A549 (cell line): ENCODE measurements around the gene SPNS2. TPM values are rescaled to one million over a fixed set of nuclear protein-coding genes. Genes with fewer than 3 reads are reported as not detected.

Source experiments
- ATAC-seq, 2 experiments: fragments of 200-7000 bp in 1 of 2; fragments of >200 bp in 1 of 2; cut with Nextera tagmentation in 1 of 2; cut with Tn5 transposase in 1 of 2; 3 replicates each; pipeline versions ENCODE4 v1.8.0 to v1.9.1; 2018 to 2020; ENCODE audit warnings: mild to moderate bottlenecking in 1 of 2, moderate library complexity in 1 of 2
- CTCF ChIA-PET: fragments of 300-600 bp; sonication (Branson Sonifier 250); formaldehyde crosslinking; extraction: SDS; loops from one replicate; lab custom pipeline; 2021; ENCODE audit warnings: antibody characterized with exemption, inconsistent platforms; lab: Yijun Ruan, JAX
- POLR2A ChIA-PET: fragments of 350-600 bp; formaldehyde crosslinking; extraction: SDS; loops from one replicate; lab custom pipeline; 2021; ENCODE audit warnings: antibody characterized with exemption, inconsistent platforms; lab: Yijun Ruan, JAX
- DNase-seq, 2 experiments: peaks; one replicate each; pipeline versions ENCODE4 v3.0.0 to v3.0.0-alpha.2; 2011 to 2016; ENCODE audit warnings: low read depth in 1 of 2, low spot score in 1 of 2
- FAIRE-seq: peaks from 2 replicates; lab custom pipeline; 2011; peaks lifted over from hg19 to GRCh38; lab: Jason Lieb, UNC
- H3K27ac ChIP-seq, 2 experiments: fragments of >200 bp; sonication (Bioruptor Twin); formaldehyde crosslinking; 3 replicates each; pipeline ENCODE4 v1.5.1; 2016 to 2017
- H3K4me1 ChIP-seq: fragments of >200 bp; sonication (Bioruptor Twin); formaldehyde crosslinking; 3 replicates; pipeline ENCODE4 v1.6.1; 2016
- H3K4me2 ChIP-seq: fragments of >200 bp; sonication (Bioruptor Twin); formaldehyde crosslinking; 3 replicates; pipeline ENCODE4 v1.6.1; 2016
- H3K4me3 ChIP-seq: fragments of >200 bp; sonication (Bioruptor Twin); formaldehyde crosslinking; 3 replicates; pipeline ENCODE4 v1.5.1; 2016
- H3K9me3 ChIP-seq: fragments of >200 bp; sonication (Bioruptor Twin); formaldehyde crosslinking; 3 replicates; pipeline ENCODE4 v1.6.1; 2016
- CBX8 ChIP-seq: fragments of 200-600 bp; sonication (generic); IDR thresholded peaks from 2 replicates; pipeline ENCODE4 v1.6.1; 2016
- CEBPB ChIP-seq, 2 experiments: fragments of >200 bp in 1 of 2; sonication (Bioruptor Twin) in 1 of 2; formaldehyde crosslinking in 1 of 2; IDR thresholded peaks; 2 replicates each; pipeline ENCODE4 v1.6.1; 2012 to 2016
- CHD4 ChIP-seq: fragments of 200-600 bp; sonication (generic); IDR thresholded peaks from 2 replicates; pipeline ENCODE4 v1.6.1; 2016; ENCODE audit warnings: antibody characterized with exemption, mild to moderate bottlenecking, borderline replicate concordance
- EP300 ChIP-seq, 2 experiments: fragments of >200 bp; sonication (Bioruptor Twin); formaldehyde crosslinking; IDR thresholded peaks; 2 replicates in 1 of 2; 3 replicates in 1 of 2; pipeline ENCODE4 v1.6.1; 2016 to 2017
- ESRRA ChIP-seq: fragments of 150-350 bp; IDR thresholded peaks from 2 replicates; pipeline ENCODE4 v1.6.1; 2014; ENCODE audit warnings: mild to moderate bottlenecking, low read length, borderline replicate concordance
- FOXS1 ChIP-seq: fragments of 250-450 bp; sonication (Bioruptor Pico); IDR thresholded peaks from 2 replicates; pipeline ENCODE4 v1.5.0; 2020; ENCODE audit warnings: mild to moderate bottlenecking, moderate library complexity
- GATA3 ChIP-seq: IDR thresholded peaks from 2 replicates; pipeline ENCODE4 v1.6.1; 2012; ENCODE audit warnings: borderline replicate concordance
- HDAC2 ChIP-seq: fragments of 200-600 bp; sonication (generic); IDR thresholded peaks from 2 replicates; pipeline ENCODE4 v1.6.1; 2016
- HEYL ChIP-seq: fragments of 250-450 bp; sonication (Bioruptor Pico); IDR thresholded peaks from 2 replicates; pipeline ENCODE4 v1.8.0; 2021; ENCODE audit warnings: mild to moderate bottlenecking, moderate library complexity
- HOXB13 ChIP-seq: fragments of 250-450 bp; sonication (Bioruptor Pico); IDR thresholded peaks from 2 replicates; pipeline ENCODE4 v1.5.0; 2020; ENCODE audit warnings: low read depth, mild to moderate bottlenecking, moderate library complexity
- HOXB5 ChIP-seq: fragments of 250-450 bp; sonication (Bioruptor Pico); IDR thresholded peaks from 2 replicates; pipeline ENCODE4 v1.5.0; 2020; ENCODE audit warnings: mild to moderate bottlenecking, moderate library complexity
- KDM1A ChIP-seq: fragments of 200-600 bp; sonication (generic); IDR thresholded peaks from 2 replicates; pipeline ENCODE4 v1.6.1; 2016; ENCODE audit warnings: low read depth, mild to moderate bottlenecking
- MAZ ChIP-seq: fragments of 150-350 bp; IDR thresholded peaks from 2 replicates; pipeline ENCODE4 v1.6.1; 2014; ENCODE audit warnings: antibody characterized with exemption, low read depth, low read length, borderline replicate concordance
- NFE2L2 ChIP-seq: fragments of 150-350 bp; conservative IDR thresholded peaks from 2 replicates; pipeline ENCODE4 v1.6.1; 2014; ENCODE audit warnings: low read length
- NR3C1 ChIP-seq: fragments of >200 bp; sonication (Bioruptor Twin); formaldehyde crosslinking; IDR thresholded peaks from 3 replicates; pipeline ENCODE4 v1.6.1; 2017
- PHF8 ChIP-seq: fragments of 200-600 bp; sonication (generic); IDR thresholded peaks from 2 replicates; pipeline ENCODE4 v1.6.1; 2016; ENCODE audit warnings: low read depth, mild to moderate bottlenecking, antibody characterized with exemption, moderate library complexity, borderline replicate concordance
- POLR2AphosphoS2 ChIP-seq: conservative IDR thresholded peaks from 2 replicates; pipeline ENCODE4 v1.6.1; 2012; ENCODE audit warnings: low read length, improper control_type of control experiment, inconsistent platforms
- RAD21 ChIP-seq, 2 experiments: fragments of >200 bp in 1 of 2; sonication (Bioruptor Twin) in 1 of 2; formaldehyde crosslinking in 1 of 2; IDR thresholded peaks in 1 of 2; conservative IDR thresholded peaks in 1 of 2; 2 replicates in 1 of 2; 3 replicates in 1 of 2; pipeline ENCODE4 v1.6.1; 2012 to 2018; ENCODE audit warnings: inconsistent platforms in 1 of 2
- RARB ChIP-seq: fragments of 250-450 bp; sonication (Bioruptor Pico); IDR thresholded peaks from 2 replicates; pipeline ENCODE4 v1.8.0; 2021; ENCODE audit warnings: mild to moderate bottlenecking, moderate library complexity
- RNF2 ChIP-seq: fragments of 200-600 bp; sonication (generic); IDR thresholded peaks from 2 replicates; pipeline ENCODE4 v1.6.1; 2016; ENCODE audit warnings: low read depth, mild to moderate bottlenecking, antibody characterized with exemption, moderate library complexity, borderline replicate concordance
- SMC3 ChIP-seq: fragments of >200 bp; sonication (Bioruptor Twin); formaldehyde crosslinking; IDR thresholded peaks from 3 replicates; pipeline ENCODE4 v1.6.1; 2018; ENCODE audit warnings: inconsistent platforms
- ZNF302 ChIP-seq: fragments of 250-450 bp; sonication (Bioruptor Pico); IDR thresholded peaks from 2 replicates; pipeline ENCODE4 v1.9.0; 2021; ENCODE audit warnings: inconsistent platforms, mild to moderate bottlenecking, moderate library complexity
- WGBS: methylation state at CpG from one replicate; pipeline ENCODE4 v1.1.6; 2017; ENCODE audit errors: missing lambda C conversion rate; 5-methylcytosine and 5-hydroxymethylcytosine counted together
- polyA plus RNA-seq, 4 experiments: library from polyadenylated mRNA; depleted of rRNA in 3 of 4; stranded (reverse); fragments of >200 nt; fragmentation: RNase III in 1 of 4; extraction: RNeasy Plus Mini Kit Qiagen cat#74134 plus additional on column Dnase treatment in 1 of 4; gene quantifications; 2 replicates in 3 of 4; 3 replicates in 1 of 4; pipeline ENCODE4 v1.2.3, GENCODE V29; 2011 to 2017
- TF ChIP-seq, protein P1 (sequence below): IDR thresholded peaks from 2 replicates; pipeline ENCODE4 v1.6.1; 2012; ENCODE audit warnings: low read depth, borderline replicate concordance
- TF ChIP-seq, protein P2 (sequence below): fragments of >200 bp; sonication (Bioruptor Twin); formaldehyde crosslinking; IDR thresholded peaks from 3 replicates; pipeline ENCODE4 v1.6.1; 2016
- TF ChIP-seq, protein P3 (sequence below): fragments of 450-650 bp; IDR thresholded peaks from 2 replicates; pipeline ENCODE4 v1.6.1; 2014; ENCODE audit warnings: antibody characterized with exemption
- TF ChIP-seq, protein P4 (sequence below): fragments of >200 bp; sonication (Bioruptor Twin); formaldehyde crosslinking; IDR thresholded peaks from 3 replicates; pipeline ENCODE4 v1.5.1; 2016
- TF ChIP-seq, protein P5 (sequence below): fragments of >200 bp; sonication (Bioruptor Twin); formaldehyde crosslinking; IDR thresholded peaks from 2 replicates; pipeline ENCODE4 v1.6.1; 2016
- TF ChIP-seq, protein P6 (sequence below): fragments of 250-450 bp; sonication (Bioruptor Pico); IDR thresholded peaks from 2 replicates; pipeline ENCODE4 v1.5.0; 2020; ENCODE audit warnings: low read depth, mild to moderate bottlenecking, moderate library complexity

SPNS2 gene
- polyA plus RNA-seq, 2 of the 4 experiments (the other 2 are of a cell fraction), result 0.27 to 0.46 TPM

DNA sequence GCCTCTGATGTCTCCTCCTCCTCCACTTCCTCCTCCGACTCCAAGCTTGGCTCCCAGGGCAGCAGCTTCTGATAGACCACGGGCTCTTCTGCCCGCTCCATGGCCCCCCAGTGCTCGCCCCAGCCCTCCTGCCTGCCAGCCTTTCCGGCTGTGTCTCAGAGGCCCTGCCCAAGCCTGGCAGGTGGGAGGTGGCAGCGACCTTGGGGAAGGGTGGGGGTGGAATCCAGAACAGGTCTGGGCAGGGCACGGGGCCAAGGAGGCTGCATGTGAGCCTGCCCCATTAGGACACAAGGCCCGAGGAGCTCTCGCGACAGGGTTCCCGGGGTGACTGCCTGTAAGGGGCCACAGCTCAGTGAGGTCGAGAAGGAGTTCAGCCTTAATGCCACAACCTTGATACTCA lies 61.7 kb downstream of the SPNS2 start, which contains the start of gene GGT6:
GGT6 (minus strand) TSS at position 157 of the 400 bp plus-strand sequence; CDS start at position 101, 56 bp downstream.
- POLR2A ChIA-PET, result no interaction called here
- CTCF ChIA-PET, result interaction anchor here (0.7 to 1.6 kb wide), 6 partner anchors 10 to 88 kb away, joined by 3 to 5 read pairs (median 4); no protein-coding TSS in a partner anchor
- DNase-seq (no peak), ATAC-seq (no peak), FAIRE-seq (no peak)
- WGBS, result 83% methylated on average over 11 of the region's 12 CpGs
- no peaks in the 10 kb centered on the region for H3K9me3 ChIP-seq
- peaks cover 5% of the 10 kb centered on the region for H3K4me1 ChIP-seq
- TF ChIP-seq, protein P1, sequence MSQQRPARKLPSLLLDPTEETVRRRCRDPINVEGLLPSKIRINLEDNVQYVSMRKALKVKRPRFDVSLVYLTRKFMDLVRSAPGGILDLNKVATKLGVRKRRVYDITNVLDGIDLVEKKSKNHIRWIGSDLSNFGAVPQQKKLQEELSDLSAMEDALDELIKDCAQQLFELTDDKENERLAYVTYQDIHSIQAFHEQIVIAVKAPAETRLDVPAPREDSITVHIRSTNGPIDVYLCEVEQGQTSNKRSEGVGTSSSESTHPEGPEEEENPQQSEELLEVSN, result no peak
- no peak for TF ChIP-seq CHD4
- no peak for TF ChIP-seq HEYL
- TF ChIP-seq HDAC2, result no peak
- TF ChIP-seq HOXB5, result no peak
- no peak for TF ChIP-seq NFE2L2
- no peak for TF ChIP-seq KDM1A
- TF ChIP-seq PHF8, result no peak
- no peak for TF ChIP-seq GATA3
- no peak for TF ChIP-seq RARB (CRISPR knock-in tag)
- no peak for TF ChIP-seq CEBPB (IDR thresholded peaks at IDR 0.05)
- TF ChIP-seq EP300 (IDR thresholded peaks at IDR 0.05), result no peak
- no peak for TF ChIP-seq CBX8
- TF ChIP-seq, protein P2, sequence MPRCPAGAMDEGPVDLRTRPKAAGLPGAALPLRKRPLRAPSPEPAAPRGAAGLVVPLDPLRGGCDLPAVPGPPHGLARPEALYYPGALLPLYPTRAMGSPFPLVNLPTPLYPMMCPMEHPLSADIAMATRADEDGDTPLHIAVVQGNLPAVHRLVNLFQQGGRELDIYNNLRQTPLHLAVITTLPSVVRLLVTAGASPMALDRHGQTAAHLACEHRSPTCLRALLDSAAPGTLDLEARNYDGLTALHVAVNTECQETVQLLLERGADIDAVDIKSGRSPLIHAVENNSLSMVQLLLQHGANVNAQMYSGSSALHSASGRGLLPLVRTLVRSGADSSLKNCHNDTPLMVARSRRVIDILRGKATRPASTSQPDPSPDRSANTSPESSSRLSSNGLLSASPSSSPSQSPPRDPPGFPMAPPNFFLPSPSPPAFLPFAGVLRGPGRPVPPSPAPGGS, result no peak
- no peak for TF ChIP-seq RAD21 (conservative IDR thresholded peaks at IDR 0.05 in 1 of 2, IDR thresholded peaks at IDR 0.05 in 1 of 2)
- TF ChIP-seq MAZ, result no peak
- no peak for TF ChIP-seq NR3C1
- H3K27ac ChIP-seq, result no peak within 1 kb of the TSS
- H3K4me2 ChIP-seq, result no peak within 1 kb of the TSS
- H3K4me3 ChIP-seq, result no peak within 1 kb of the TSS

DNA sequence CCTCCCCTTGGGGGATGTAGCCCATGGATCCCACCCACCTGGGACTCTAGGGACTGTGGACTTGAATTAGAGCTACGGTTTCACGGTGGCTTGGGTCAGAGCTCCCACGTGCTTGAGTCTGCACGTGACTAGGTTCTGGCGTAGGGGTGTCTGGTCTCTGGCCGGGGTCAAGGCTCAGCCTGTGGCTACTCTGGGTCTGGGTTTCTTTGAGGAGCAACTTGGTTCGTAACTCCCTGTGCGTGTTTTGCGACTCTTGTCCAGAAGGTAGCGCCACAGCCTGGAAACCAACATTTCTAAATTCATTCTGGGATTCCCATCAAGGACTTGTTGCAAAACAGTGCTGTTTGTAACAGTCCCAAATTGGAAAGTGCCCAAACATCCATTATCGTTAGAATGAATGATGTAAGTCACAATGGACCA lies 62.2 kb downstream of the SPNS2 start:
- WGBS, result 77% methylated on average over 11 of the region's 11 CpGs
- CTCF ChIA-PET, result interaction anchor here (0.7 to 1.1 kb wide), 6 partner anchors 10 to 87 kb away, joined by 3 to 5 read pairs (median 4); no protein-coding TSS in a partner anchor
- no peak for TF ChIP-seq GATA3
- TF ChIP-seq, protein P3, sequence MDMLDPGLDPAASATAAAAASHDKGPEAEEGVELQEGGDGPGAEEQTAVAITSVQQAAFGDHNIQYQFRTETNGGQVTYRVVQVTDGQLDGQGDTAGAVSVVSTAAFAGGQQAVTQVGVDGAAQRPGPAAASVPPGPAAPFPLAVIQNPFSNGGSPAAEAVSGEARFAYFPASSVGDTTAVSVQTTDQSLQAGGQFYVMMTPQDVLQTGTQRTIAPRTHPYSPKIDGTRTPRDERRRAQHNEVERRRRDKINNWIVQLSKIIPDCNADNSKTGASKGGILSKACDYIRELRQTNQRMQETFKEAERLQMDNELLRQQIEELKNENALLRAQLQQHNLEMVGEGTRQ, result no peak
- TF ChIP-seq, protein P4, sequence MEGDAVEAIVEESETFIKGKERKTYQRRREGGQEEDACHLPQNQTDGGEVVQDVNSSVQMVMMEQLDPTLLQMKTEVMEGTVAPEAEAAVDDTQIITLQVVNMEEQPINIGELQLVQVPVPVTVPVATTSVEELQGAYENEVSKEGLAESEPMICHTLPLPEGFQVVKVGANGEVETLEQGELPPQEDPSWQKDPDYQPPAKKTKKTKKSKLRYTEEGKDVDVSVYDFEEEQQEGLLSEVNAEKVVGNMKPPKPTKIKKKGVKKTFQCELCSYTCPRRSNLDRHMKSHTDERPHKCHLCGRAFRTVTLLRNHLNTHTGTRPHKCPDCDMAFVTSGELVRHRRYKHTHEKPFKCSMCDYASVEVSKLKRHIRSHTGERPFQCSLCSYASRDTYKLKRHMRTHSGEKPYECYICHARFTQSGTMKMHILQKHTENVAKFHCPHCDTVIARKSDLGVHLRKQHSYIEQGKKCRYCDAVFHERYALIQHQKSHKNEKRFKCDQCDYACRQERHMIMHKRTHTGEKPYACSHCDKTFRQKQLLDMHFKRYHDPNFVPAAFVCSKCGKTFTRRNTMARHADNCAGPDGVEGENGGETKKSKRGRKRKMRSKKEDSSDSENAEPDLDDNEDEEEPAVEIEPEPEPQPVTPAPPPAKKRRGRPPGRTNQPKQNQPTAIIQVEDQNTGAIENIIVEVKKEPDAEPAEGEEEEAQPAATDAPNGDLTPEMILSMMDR, result no peak; the same call in 2 of the 3 replicates
- no peak for TF ChIP-seq ZNF302
- TF ChIP-seq ESRRA, result no peak
- TF ChIP-seq, protein P5, sequence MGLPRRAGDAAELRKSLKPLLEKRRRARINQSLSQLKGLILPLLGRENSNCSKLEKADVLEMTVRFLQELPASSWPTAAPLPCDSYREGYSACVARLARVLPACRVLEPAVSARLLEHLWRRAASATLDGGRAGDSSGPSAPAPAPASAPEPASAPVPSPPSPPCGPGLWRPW, result no peak
- TF ChIP-seq, protein P6, sequence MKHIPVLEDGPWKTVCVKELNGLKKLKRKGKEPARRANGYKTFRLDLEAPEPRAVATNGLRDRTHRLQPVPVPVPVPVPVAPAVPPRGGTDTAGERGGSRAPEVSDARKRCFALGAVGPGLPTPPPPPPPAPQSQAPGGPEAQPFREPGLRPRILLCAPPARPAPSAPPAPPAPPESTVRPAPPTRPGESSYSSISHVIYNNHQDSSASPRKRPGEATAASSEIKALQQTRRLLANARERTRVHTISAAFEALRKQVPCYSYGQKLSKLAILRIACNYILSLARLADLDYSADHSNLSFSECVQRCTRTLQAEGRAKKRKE (CRISPR knock-in tag), result no peak
- no peak for TF ChIP-seq RNF2
- no peak for TF ChIP-seq HOXB13 (CRISPR knock-in tag)
- TF ChIP-seq FOXS1 (CRISPR knock-in tag), result no peak
- no peak for TF ChIP-seq POLR2AphosphoS2
- no peak for TF ChIP-seq KDM1A
- TF ChIP-seq SMC3, result no peak
- TF ChIP-seq, all 56 proteins: peak for 0
- no peak overlapping the region for H3K4me3 ChIP-seq
- ATAC-seq (no peak), DNase-seq (no peak), FAIRE-seq (no peak)
- POLR2A ChIA-PET, result no interaction called here
- H3K9me3 ChIP-seq, result no peaks in the 10 kb centered on the region
- H3K4me1 ChIP-seq, result peaks cover 5% of the 10 kb centered on the region
- H3K4me2 ChIP-seq, result no peak overlapping the region
- H3K27ac ChIP-seq, result no peak overlapping the region
